VCaP (cell line): ENCODE data around the gene RAI1.
A peak's percentile ranks its signal among the peaks of the same experiment; 100 is the strongest.

Experiments used
- H3K27ac ChIP-seq: fragments of 450-650 bp; 2 replicates; pipeline ENCODE4 v1.5.1; 2017
- TF ChIP-seq, protein P1 (sequence below): fragments of 450-650 bp; conservative IDR thresholded peaks from 2 replicates; pipeline ENCODE4 v1.5.1; 2017; ENCODE audit warnings: mild to moderate bottlenecking, moderate library complexity

Gene RAI1

DNA sequence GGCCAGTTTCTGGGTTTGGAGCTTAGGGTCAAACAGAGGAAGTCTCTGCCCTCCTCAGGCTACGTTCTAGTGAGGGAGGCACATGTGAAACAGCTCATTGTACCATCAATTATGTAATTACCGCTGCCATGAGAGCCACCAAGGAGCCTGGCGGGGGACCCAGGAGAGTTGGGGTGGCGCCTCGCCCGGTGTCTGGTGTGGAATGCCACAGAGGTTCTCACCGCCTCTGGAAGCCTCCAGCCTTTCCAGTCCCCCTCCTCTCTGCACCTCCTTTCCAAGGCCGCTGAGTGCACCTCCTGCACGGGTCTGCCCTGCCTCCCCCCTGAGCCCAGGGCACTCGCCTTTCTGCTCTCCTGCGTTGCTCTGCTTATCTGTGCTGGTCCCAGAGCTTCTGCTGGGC lies 104.1 kb downstream of the RAI1 start:
- TF ChIP-seq, protein P1, sequence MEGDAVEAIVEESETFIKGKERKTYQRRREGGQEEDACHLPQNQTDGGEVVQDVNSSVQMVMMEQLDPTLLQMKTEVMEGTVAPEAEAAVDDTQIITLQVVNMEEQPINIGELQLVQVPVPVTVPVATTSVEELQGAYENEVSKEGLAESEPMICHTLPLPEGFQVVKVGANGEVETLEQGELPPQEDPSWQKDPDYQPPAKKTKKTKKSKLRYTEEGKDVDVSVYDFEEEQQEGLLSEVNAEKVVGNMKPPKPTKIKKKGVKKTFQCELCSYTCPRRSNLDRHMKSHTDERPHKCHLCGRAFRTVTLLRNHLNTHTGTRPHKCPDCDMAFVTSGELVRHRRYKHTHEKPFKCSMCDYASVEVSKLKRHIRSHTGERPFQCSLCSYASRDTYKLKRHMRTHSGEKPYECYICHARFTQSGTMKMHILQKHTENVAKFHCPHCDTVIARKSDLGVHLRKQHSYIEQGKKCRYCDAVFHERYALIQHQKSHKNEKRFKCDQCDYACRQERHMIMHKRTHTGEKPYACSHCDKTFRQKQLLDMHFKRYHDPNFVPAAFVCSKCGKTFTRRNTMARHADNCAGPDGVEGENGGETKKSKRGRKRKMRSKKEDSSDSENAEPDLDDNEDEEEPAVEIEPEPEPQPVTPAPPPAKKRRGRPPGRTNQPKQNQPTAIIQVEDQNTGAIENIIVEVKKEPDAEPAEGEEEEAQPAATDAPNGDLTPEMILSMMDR = no peak
- H3K27ac ChIP-seq = peak overlapping the region; percentile 86

DNA sequence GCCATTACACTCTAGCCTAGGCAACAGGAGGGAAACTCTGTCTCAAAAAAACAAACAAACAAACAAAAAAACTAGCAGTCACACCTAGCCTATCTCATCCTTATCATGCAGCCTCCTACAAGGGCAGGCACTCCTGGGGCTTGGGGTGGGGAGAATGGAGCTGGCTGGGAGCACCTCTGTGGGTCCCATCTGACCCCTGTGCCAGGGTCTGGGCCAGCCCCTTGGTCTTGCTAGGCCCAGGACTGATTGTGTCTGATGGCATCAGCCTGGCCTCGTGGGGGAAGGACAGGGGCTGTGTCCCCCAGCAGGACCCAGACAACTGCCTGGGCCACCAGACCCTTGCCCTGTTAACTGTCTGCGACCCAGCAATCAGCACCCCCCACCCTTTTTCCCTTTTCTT lies 105.7 kb downstream of the RAI1 start:
- peak overlapping the region; percentile 86 for H3K27ac ChIP-seq
- TF ChIP-seq, protein P1 = no peak

DNA sequence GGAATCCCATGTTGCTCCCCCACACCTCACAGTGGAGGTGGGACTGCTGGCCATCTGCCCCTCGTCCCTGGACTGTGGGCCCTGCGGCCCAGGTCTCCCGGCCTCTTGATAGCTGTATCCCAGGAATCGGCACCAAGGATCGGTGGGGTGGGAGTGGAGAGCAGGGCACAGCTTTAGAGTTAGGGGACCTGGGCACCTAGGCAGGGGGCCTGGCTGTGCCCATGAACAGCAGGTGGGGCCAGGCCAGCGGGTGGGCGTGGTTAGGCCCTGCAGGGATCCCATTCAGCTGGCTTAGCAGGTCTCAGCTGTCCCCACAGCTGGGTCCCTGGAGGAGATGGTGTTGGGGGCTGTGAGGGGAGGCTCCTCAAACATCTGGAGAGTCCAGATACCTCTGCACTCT lies 106.3 kb downstream of the RAI1 start:
- TF ChIP-seq, protein P1 = no peak
- H3K27ac ChIP-seq = peak overlapping the region; percentile 86; the same call in 1 of the 2 replicates

DNA sequence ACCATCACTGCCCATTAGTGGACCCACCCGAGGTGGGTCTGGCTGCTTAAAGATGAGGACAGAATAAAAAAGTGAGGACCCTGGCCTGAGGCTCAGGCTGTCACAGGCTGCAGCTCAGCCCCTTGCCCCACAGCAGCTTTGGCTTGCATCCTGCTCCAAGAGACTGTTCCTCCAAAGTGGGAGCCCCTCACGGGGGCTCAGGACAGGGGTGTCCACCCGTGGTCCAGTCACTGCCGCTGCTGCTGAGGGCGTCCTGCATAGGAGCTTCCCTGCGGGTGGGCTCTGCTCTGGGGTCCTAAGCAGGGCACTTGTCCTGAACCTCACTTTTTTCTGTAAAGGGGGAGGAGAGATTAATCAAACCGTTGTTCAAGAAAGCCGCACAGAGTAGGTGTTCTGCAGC lies 107.7 kb downstream of the RAI1 start:
- no peak overlapping the region for H3K27ac ChIP-seq

DNA sequence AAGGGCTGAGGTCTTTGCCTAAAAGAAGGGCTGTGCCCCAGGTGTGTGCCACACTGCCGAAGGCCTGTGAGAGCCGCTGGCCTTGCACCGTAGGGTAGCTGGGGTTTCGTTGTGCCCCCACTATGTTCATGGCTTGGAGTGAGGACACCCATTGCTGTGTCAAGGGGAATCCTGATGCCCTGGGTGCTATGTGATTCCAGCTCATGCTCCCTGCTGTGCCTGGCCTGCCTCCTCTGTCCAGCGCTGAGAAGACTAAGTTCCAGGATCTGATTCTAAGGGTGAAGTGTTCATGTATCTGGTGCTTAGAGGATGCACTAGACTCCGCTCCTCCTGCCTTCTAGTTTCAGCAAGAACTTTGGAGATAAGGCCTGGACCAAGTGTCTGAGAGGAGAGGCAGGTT lies 108.2 kb downstream of the RAI1 start:
- peak overlapping the region; percentile 43 for H3K27ac ChIP-seq
- TF ChIP-seq, protein P1 = no peak

More for the DNA sequence above, 107.7 kb downstream of the RAI1 start:
- TF ChIP-seq, protein P1 = no peak

DNA sequence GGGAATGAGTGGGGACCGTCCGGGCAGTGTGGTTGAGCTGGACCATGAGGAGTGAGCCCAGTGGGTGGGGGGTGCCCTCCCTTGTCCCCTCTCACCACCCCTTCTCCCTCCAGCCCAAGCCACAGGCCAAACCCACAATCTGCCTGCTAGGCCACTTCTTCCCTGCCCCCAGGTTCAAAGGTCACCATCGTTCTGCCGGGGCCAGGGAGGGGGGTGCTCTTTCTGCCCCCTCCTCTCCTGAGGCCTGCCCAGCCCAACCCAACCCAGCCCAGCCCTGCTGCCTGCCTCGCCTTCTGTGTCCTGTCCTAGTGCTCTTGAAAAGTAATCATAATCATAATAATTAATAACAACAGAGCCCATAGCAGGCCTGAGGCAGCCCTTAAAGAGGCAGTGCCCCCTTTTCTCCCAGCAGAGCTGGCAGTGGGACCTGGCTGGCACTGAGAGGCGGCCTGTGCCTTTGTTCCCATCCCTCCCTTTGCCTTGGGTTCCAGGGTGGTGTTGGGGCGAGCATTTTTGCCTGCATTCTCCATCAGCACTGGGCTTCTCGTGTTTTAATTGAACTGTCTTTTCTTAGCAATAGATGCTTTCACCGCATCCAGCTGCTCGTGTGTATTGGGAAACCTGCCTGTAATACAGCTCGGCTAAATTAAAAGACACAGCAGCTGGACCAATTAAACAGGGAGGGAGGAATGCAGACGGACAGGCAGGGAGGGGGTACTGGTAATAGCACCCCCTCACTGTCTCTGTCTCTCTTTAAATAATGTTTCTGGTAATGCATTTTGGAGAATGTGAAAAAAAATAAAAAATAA lies 108.8 kb downstream of the RAI1 start:
- TF ChIP-seq, protein P1 = no peak
- peak overlapping the region; percentile 43 for H3K27ac ChIP-seq

DNA sequence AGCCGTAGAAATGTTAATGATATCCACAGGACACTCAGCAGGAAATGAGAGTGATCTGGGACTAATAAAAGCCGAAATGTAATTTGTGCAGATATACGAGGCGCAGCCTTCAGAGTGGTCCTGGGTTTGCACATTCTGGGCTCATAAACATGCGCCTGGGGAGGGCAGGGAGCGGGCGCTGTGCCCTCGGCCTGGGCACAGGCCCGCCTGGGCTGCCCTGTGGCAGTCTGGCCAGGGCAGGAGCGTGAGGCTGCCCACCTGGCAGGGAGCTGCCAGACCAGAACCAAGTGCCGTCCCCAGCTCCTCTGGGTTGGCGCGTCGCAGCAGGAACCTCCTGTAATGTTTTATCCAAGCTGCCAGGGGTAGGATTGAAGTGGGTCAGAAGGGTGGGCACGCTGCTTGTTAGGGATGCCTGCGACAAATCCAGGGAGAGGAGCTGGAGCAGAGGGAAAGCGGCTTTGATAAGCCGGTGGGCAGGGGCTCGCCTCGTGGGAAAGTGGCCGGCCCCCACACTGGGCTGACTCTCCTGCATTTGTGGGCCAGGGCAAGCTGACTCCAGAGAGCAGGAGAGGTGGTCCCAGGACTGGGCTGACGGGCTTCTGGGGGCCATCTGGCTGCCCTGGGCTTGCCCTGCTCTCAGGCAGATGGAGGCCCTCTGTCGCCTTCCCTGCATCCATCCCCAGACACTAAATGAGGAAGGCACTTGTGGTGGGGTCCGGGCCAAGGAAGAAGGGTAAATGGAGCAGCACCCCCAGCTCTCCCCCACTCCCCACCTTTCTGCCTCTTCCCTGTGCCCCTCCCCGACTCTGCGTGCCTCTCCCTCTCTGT lies 109.6 kb downstream of the RAI1 start:
- TF ChIP-seq, protein P1 = no peak
- peak overlapping the region; percentile 43 for H3K27ac ChIP-seq
